ENCODE measurements around the gene CGNL1. TPM values are rescaled to one million over a fixed set of nuclear protein-coding genes. Genes with fewer than 3 reads are reported as not detected.
A peak's percentile ranks its signal among the peaks of the same experiment; 100 is the strongest.

The CGNL1 gene
- total RNA-seq, 1 donor from 2014 or later, result 3.5 TPM

- intact Hi-C loops (cut with DNase I), result loop anchor here (5.0 kb wide), 1 partner anchor 45 kb away; the partner anchor contains the start of gene CGNL1
- peak overlapping the region; percentile 51 to 75 for H3K27ac ChIP-seq
- peak in 1 of 2 donors; percentile 67 for DNase-seq (ENCODE audit: low spot score in 2 of 2)
These were observed 45.9 kb downstream of the CGNL1 start for GRCh38 chr15:57422113-57422754.

GRCh38 chr15:57423599-57424140, 47.4 kb downstream of the CGNL1 start:
- no peak for DNase-seq (ENCODE audit: low spot score in 2 of 2)

More at GRCh38 chr15:57422113-57422754, 45.9 kb downstream of the CGNL1 start:
- no peaks in the 10 kb centered on the region for H3K27me3 ChIP-seq
- peaks cover 0 to 13% of the 10 kb centered on the region in 2 donors for H3K4me1 ChIP-seq
- TF ChIP-seq CTCF (IDR thresholded peaks at IDR 0.05), result no peak
- no peaks in the 10 kb centered on the region for H3K36me3 ChIP-seq
- H3K9me3 ChIP-seq, result no peaks in the 10 kb centered on the region
- no peak overlapping the region for H3K4me3 ChIP-seq

GRCh38 chr15:57424628-57425405, 48.5 kb downstream of the CGNL1 start:
- no peak for TF ChIP-seq CTCF (IDR thresholded peaks at IDR 0.05)
- DNase-seq (ENCODE audit: low spot score in 2 of 2), result no peak
- H3K4me3 ChIP-seq, result no peak overlapping the region
- H3K27me3 ChIP-seq, result no peaks in the 10 kb centered on the region
- peaks cover 0 to 27% of the 10 kb centered on the region in 2 donors for H3K4me1 ChIP-seq
- no peaks in the 10 kb centered on the region for H3K36me3 ChIP-seq
- H3K27ac ChIP-seq, result no peak overlapping the region
- intact Hi-C loops (cut with DNase I), result loop anchor here (5.0 kb wide), 1 partner anchor 48 kb away; the partner anchor contains the start of gene CGNL1
- no peaks in the 10 kb centered on the region for H3K9me3 ChIP-seq

More at GRCh38 chr15:57423599-57424140, 47.4 kb downstream of the CGNL1 start:
- H3K27me3 ChIP-seq, result no peaks in the 10 kb centered on the region
- no peaks in the 10 kb centered on the region for H3K36me3 ChIP-seq
- no peak for TF ChIP-seq CTCF (IDR thresholded peaks at IDR 0.05)
- intact Hi-C loops (cut with DNase I), result loop anchor here (5.0 kb wide), 1 partner anchor 46 kb away; the partner anchor contains the start of gene CGNL1
- H3K27ac ChIP-seq, result no peak overlapping the region
- peaks cover 0 to 25% of the 10 kb centered on the region in 2 donors for H3K4me1 ChIP-seq
- H3K4me3 ChIP-seq, result no peak overlapping the region
- H3K9me3 ChIP-seq, result no peaks in the 10 kb centered on the region

GRCh38 chr15:57425842-57426241, 49.5 kb downstream of the CGNL1 start:
- H3K4me3 ChIP-seq, result no peak overlapping the region
- TF ChIP-seq CTCF (IDR thresholded peaks at IDR 0.05), result no peak
- no peaks in the 10 kb centered on the region for H3K36me3 ChIP-seq
- no peaks in the 10 kb centered on the region for H3K27me3 ChIP-seq
- H3K9me3 ChIP-seq, result no peaks in the 10 kb centered on the region
- H3K4me1 ChIP-seq, result peaks cover 0 to 27% of the 10 kb centered on the region in 2 donors
- H3K27ac ChIP-seq, result no peak overlapping the region
- intact Hi-C loops (cut with DNase I), result no loop called here
- DNase-seq (ENCODE audit: low spot score in 2 of 2), result no peak

GRCh38 chr15:57427367-57427821, 51.1 kb downstream of the CGNL1 start:
- Histone ChIP-seq H3K27me3 (no peaks in the 10 kb centered on the region), H3K36me3 (no peaks in the 10 kb centered on the region), H3K9me3 (no peaks in the 10 kb centered on the region), H3K27ac (peak overlapping the region in 1 of 2 donors; percentile 71), H3K4me3 (no peak overlapping the region), H3K4me1 (peaks cover 0 to 24% of the 10 kb centered on the region in 2 donors)
- TF ChIP-seq CTCF (IDR thresholded peaks at IDR 0.05), result no peak
- intact Hi-C loops (cut with DNase I), result no loop called here
- peak in 1 of 2 donors; percentile 71 for DNase-seq (ENCODE audit: low spot score in 2 of 2)
